HG02642 (cell line): Measurements from ENCODE around the gene CNTNAP2.

Experiments
- ATAC-seq: cut with Tn5 transposase; IDR thresholded peaks from one replicate; pipeline ENCODE4 v1.9.1; 2021; ENCODE audit warnings: mild to moderate bottlenecking; ENCODE audit not compliant: unreplicated experiment, poor library complexity

The CNTNAP2 gene

GRCh38 chr7:147276783-147277370 is 1160.3 kb downstream of the CNTNAP2 start:
- ATAC-seq, result no peak

GRCh38 chr7:147279514-147279913 is 1162.9 kb downstream of the CNTNAP2 start:
- no peak for ATAC-seq

- ATAC-seq, result no peak
Observed at GRCh38 chr7:147279964-147280374, 1163.4 kb downstream of the CNTNAP2 start.

- no peak for ATAC-seq
Observed at GRCh38 chr7:147282204-147282603, 1165.6 kb downstream of the CNTNAP2 start.

- ATAC-seq, result no peak
Observed at GRCh38 chr7:147296201-147296600, 1179.6 kb downstream of the CNTNAP2 start.

- no peak for ATAC-seq
Observed at GRCh38 chr7:147296986-147297385, 1180.4 kb downstream of the CNTNAP2 start.

- no peak for ATAC-seq
Observed at GRCh38 chr7:147298611-147299043, 1182.0 kb downstream of the CNTNAP2 start.

- no peak for ATAC-seq
Observed at GRCh38 chr7:147300293-147300692, 1183.7 kb downstream of the CNTNAP2 start.

GRCh38 chr7:147304376-147304775 is 1187.8 kb downstream of the CNTNAP2 start:
- no peak for ATAC-seq

GRCh38 chr7:147305827-147306226 is 1189.2 kb downstream of the CNTNAP2 start:
- ATAC-seq, result no peak

- ATAC-seq, result no peak
Observed at GRCh38 chr7:147308539-147308938, 1191.9 kb downstream of the CNTNAP2 start.

- ATAC-seq, result no peak
Observed at GRCh38 chr7:147311336-147311735, 1194.7 kb downstream of the CNTNAP2 start.

GRCh38 chr7:147321504-147321903 is 1204.9 kb downstream of the CNTNAP2 start:
- no peak for ATAC-seq

- ATAC-seq, result no peak
Observed at GRCh38 chr7:147332988-147333387, 1216.4 kb downstream of the CNTNAP2 start.

- ATAC-seq, result no peak
Observed at GRCh38 chr7:147363101-147363500, 1246.5 kb downstream of the CNTNAP2 start.

- no peak for ATAC-seq
Observed at GRCh38 chr7:147376192-147376591, 1259.6 kb downstream of the CNTNAP2 start.

GRCh38 chr7:147380926-147381325 is 1264.3 kb downstream of the CNTNAP2 start:
- no peak for ATAC-seq

GRCh38 chr7:147394329-147394728 is 1277.7 kb downstream of the CNTNAP2 start:
- ATAC-seq, result no peak

- no peak for ATAC-seq
Observed at GRCh38 chr7:147400221-147400689, 1283.7 kb downstream of the CNTNAP2 start.

GRCh38 chr7:147400925-147401324 is 1284.3 kb downstream of the CNTNAP2 start:
- ATAC-seq, result no peak

- no peak for ATAC-seq
Observed at GRCh38 chr7:147405621-147406020, 1289.0 kb downstream of the CNTNAP2 start.

- no peak for ATAC-seq
Observed at GRCh38 chr7:147406521-147407135, 1290.0 kb downstream of the CNTNAP2 start.
